K562 (cell line): ENCODE measurements around the gene RAP1GAP2.

ENCODE experiments used
- CHD4 ChIP-seq: fragments of 200-600 bp; sonication (generic); IDR thresholded peaks from 3 replicates; pipeline ENCODE4 v1.6.1; 2012; ENCODE audit warnings: low read depth, mild to moderate bottlenecking, mixed read lengths, low read length, inconsistent platforms; ENCODE audit not compliant: insufficient read depth, insufficient replicate concordance, poor library complexity, severe bottlenecking
- CTCF ChIP-seq, 3 experiments: IDR thresholded peaks in 2 of 3; conservative IDR thresholded peaks in 1 of 3; 2 replicates each; pipeline ENCODE4 v1.5.1; 2011 to 2012; ENCODE audit warnings: low read length in 3 of 3, mild to moderate bottlenecking in 3 of 3, control low read depth in 2 of 3, improper control_type of control experiment in 1 of 3, inconsistent platforms in 1 of 3, low read depth in 1 of 3, mixed read lengths in 1 of 3, moderate library complexity in 1 of 3; ENCODE audit not compliant: insufficient read depth in 2 of 3
- EP300 ChIP-seq: IDR thresholded peaks from 2 replicates; pipeline ENCODE4 v1.6.1; 2012; ENCODE audit warnings: low read length, improper control_type of control experiment
- NONO ChIP-seq, 2 experiments: fragments of 200-400 bp in 1 of 2; fragments of 450-650 bp in 1 of 2; formaldehyde crosslinking in 1 of 2; IDR thresholded peaks; 2 replicates each; pipeline ENCODE4 v1.6.1; 2017; ENCODE audit warnings: low read depth in 2 of 2, mild to moderate bottlenecking in 2 of 2, moderate library complexity in 2 of 2, low read length in 1 of 2
- POLR2AphosphoS2 ChIP-seq: IDR thresholded peaks from 2 replicates; pipeline ENCODE4 v1.6.1; 2012; ENCODE audit warnings: low read length, improper control_type of control experiment
- POU5F1 ChIP-seq: fragments of 150-350 bp; IDR thresholded peaks from 2 replicates; pipeline ENCODE4 v1.6.1; 2014; ENCODE audit warnings: borderline replicate concordance, low read length, low read depth, mild to moderate bottlenecking; ENCODE audit not compliant: partially characterized antibody
- USF2 ChIP-seq: sonication (generic); formaldehyde crosslinking; IDR thresholded peaks from 2 replicates; pipeline ENCODE4 v1.5.0; 2020; ENCODE audit warnings: missing genetic modification reagents
- YY1 ChIP-seq, 3 experiments: IDR thresholded peaks; 2 replicates each; pipeline ENCODE4 v1.6.1; 2011; ENCODE audit warnings: low read length in 2 of 3, mild to moderate bottlenecking in 2 of 3, moderate library complexity in 2 of 3, borderline replicate concordance in 1 of 3, control low read depth in 1 of 3, low read depth in 1 of 3; ENCODE audit not compliant: insufficient read depth in 3 of 3, insufficient replicate concordance in 2 of 3, control insufficient read depth in 1 of 3, insufficient read length in 1 of 3; ENCODE audit errors: extremely low read depth in 1 of 3
- ZBED1 ChIP-seq: IDR thresholded peaks from 2 replicates; pipeline ENCODE4 v1.6.1; 2014

GRCh38 chr17:3019761-3020160 is 223.5 kb downstream of the RAP1GAP2 start:
- no peak for TF ChIP-seq POU5F1
- TF ChIP-seq USF2 (CRISPR knock-in tag) = no peak
- TF ChIP-seq CTCF (IDR thresholded peaks at IDR 0.05 in 2 of 3, conservative IDR thresholded peaks at IDR 0.05 in 1 of 3; ENCODE audit: insufficient read depth in 2 of 3, low read depth in 1 of 3, low read length in 3 of 3) = no peak
- TF ChIP-seq EP300 = no peak
- TF ChIP-seq ZBED1 = no peak
- no peak for TF ChIP-seq YY1 (IDR thresholded peaks at IDR 0.05; ENCODE audit: borderline replicate concordance in 1 of 3, control insufficient read depth in 1 of 3, extremely low read depth in 1 of 3, insufficient read depth in 3 of 3, insufficient read length in 1 of 3, insufficient replicate concordance in 2 of 3, low read depth in 1 of 3, low read length in 2 of 3)
- TF ChIP-seq POLR2AphosphoS2 = no peak
- TF ChIP-seq NONO (IDR thresholded peaks at IDR 0.05; ENCODE audit: low read depth in 2 of 2, low read length in 1 of 2) = no peak
- no peak for TF ChIP-seq CHD4
